ENCODE results near the gene PLA2G6. TPM values are rescaled to one million over a fixed set of nuclear protein-coding genes. Genes with fewer than 3 reads are reported as not detected.

Gene PLA2G6
- total RNA-seq, 1 donor from 2014 or later: 36.0 TPM

DNA sequence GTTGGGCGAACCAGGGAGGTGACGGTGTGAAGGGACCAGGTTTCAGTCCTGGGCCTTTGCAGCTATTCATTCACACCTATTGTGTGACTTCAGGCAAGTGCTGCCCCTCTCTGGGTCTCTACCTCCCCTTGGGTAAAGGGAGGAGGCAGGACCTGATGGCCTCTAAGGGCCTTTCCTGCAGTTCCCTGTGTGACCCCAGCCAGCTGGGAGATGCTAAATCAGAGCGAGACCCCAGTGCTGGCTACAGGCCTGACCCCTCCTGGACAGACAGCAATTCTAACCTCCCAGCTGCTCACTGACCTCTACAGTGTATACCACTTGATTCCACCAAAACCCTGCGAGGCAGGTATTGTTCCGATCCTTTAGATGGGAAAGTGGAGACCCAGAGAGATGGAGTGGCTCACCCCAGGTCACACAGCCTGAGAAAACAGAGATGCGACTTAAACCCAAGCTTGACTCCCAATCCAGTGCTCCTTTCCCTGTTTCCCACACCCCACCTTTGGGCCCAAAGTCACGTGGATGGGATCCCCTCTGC, 26.3 kb upstream of the PLA2G6 start:
- H3K27ac Mint-ChIP-seq: no peak overlapping the region
- H3K36me3 Mint-ChIP-seq (ENCODE audit: low read depth): no peaks in the 10 kb centered on the region
- H3K27me3 Mint-ChIP-seq (ENCODE audit: low read depth): no peaks in the 10 kb centered on the region
- DNase-seq (ENCODE audit: low spot score): no peak
- H3K4me1 Mint-ChIP-seq (ENCODE audit: low read depth): peaks cover 22% of the 10 kb centered on the region
- H3K9me3 Mint-ChIP-seq: no peaks in the 10 kb centered on the region
- H3K4me3 Mint-ChIP-seq (ENCODE audit: low read depth): no peak overlapping the region
- intact Hi-C loops (cut with micrococcal nuclease): no loop called here

DNA sequence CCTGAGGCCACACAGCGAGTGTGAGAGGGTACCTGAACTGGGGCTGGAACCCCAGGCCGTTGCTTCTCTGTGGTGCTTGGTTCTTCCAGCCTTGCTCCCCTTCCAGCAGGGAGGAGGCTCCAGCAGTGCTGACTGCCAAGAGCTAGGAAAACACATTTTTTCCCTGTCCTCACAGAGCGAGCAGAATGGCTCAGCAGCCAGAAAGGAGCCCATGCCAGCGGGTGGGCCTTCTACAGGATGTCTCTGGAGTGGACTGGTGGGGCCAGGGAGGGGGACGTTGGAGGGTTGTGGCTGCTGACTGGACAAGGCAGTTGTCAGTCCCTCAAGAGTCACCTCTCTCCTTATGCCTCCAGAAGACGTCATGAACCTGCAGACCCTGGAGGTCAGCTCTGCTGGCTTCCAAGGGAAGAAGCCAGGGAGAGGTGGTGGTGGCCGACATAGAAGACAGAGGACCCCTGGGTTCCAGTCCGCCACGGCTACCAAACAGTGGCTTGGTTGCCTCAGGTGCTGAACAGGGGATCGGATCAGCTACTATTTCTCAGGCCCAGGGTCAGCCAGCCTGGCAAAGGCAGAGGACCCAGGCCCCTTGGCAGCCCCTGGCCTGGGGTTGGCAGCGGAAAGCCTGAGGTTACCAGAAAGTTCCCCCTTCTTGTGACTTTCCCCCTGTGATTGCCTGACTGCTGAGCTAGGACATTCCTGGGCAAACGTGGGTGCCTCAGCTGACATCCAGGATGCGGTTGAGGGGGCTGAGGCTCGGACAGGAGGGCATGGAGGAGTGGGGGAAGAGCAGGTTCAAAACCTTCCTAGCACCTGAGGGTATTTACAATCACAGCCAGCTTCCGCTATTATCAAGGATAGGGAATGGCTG, 23.9 kb upstream of the PLA2G6 start:
- Mint-ChIP-seq H3K27ac (no peak overlapping the region), H3K4me1 (ENCODE audit: low read depth) (peaks cover 32% of the 10 kb centered on the region), H3K4me3 (ENCODE audit: low read depth) (no peak overlapping the region), H3K27me3 (ENCODE audit: low read depth) (no peaks in the 10 kb centered on the region), H3K36me3 (ENCODE audit: low read depth) (no peaks in the 10 kb centered on the region), H3K9me3 (no peaks in the 10 kb centered on the region)
- no peak for DNase-seq (ENCODE audit: low spot score)
- intact Hi-C loops (cut with micrococcal nuclease): no loop called here

DNA sequence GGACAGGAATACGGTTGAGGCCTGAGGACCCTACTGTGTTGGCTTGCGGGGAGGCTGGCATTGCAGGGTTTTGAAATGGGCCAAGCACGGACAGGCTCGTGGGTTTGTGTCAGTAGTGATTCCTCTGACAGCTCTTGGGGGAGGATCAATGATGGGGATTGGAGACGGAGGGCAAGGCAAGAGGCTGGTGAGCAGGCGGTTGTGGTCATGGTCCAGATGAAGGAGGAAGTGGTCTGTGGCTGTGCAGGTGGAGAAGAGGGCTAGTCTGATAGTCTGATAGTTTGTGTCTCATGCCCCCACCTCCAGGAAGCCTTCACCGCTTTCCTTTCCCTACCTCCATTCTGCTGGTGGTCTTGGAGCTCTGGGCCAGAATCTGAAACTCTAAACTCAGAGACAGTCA, 23.2 kb upstream of the PLA2G6 start:
- Mint-ChIP-seq H3K27me3 (ENCODE audit: low read depth) (no peaks in the 10 kb centered on the region), H3K4me1 (ENCODE audit: low read depth) (peaks cover 28% of the 10 kb centered on the region), H3K4me3 (ENCODE audit: low read depth) (peak overlapping the region; percentile 34), H3K36me3 (ENCODE audit: low read depth) (no peaks in the 10 kb centered on the region), H3K27ac (no peak overlapping the region), H3K9me3 (no peaks in the 10 kb centered on the region)
- intact Hi-C loops (cut with micrococcal nuclease): loop anchor here (5.0 kb wide), 1 partner anchor 113 kb away; the partner anchor contains the start of gene CSNK1E
- no peak for DNase-seq (ENCODE audit: low spot score)

DNA sequence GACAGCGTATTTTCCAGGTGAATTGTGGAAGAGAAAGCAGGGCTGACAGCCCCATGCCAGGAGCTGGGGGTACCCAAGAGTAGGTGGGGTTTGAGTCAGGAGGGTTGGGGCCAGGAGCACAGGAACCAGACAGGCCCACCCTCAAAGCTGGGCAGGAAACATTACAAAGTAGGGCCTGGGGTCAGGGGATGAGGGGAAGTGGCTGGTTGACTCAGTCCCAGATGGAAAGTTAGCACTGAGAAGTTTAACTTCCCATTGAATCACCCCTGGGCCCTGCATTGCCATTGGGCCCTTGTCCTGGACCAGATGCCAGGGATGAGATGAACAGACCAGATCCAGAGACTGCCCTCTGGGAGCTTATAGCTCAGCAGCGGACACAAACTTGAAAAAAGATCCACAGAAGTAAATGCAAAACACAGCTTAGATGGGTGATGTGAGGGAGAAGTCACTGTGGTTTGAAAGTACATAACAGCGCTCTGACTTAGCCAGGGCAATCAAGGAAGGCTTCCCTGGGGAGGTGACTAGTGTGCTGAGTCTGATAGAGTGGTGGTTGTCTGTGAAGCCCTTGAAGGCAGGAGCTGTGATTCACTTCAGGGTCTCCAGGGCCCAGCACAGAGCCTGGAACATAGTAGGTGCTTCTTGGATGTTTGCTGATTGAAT, 22.4 kb upstream of the PLA2G6 start:
- intact Hi-C loops (cut with micrococcal nuclease): loop anchor here (5.0 kb wide), 1 partner anchor 113 kb away; the partner anchor contains the start of gene CSNK1E
- H3K27me3 Mint-ChIP-seq (ENCODE audit: low read depth): no peaks in the 10 kb centered on the region
- no peaks in the 10 kb centered on the region for H3K9me3 Mint-ChIP-seq
- no peaks in the 10 kb centered on the region for H3K36me3 Mint-ChIP-seq (ENCODE audit: low read depth)
- peaks cover 30% of the 10 kb centered on the region for H3K4me1 Mint-ChIP-seq (ENCODE audit: low read depth)
- DNase-seq (ENCODE audit: low spot score): no peak
- H3K4me3 Mint-ChIP-seq (ENCODE audit: low read depth): peak overlapping the region; percentile 83
- peak overlapping the region; percentile 36 for H3K27ac Mint-ChIP-seq

DNA sequence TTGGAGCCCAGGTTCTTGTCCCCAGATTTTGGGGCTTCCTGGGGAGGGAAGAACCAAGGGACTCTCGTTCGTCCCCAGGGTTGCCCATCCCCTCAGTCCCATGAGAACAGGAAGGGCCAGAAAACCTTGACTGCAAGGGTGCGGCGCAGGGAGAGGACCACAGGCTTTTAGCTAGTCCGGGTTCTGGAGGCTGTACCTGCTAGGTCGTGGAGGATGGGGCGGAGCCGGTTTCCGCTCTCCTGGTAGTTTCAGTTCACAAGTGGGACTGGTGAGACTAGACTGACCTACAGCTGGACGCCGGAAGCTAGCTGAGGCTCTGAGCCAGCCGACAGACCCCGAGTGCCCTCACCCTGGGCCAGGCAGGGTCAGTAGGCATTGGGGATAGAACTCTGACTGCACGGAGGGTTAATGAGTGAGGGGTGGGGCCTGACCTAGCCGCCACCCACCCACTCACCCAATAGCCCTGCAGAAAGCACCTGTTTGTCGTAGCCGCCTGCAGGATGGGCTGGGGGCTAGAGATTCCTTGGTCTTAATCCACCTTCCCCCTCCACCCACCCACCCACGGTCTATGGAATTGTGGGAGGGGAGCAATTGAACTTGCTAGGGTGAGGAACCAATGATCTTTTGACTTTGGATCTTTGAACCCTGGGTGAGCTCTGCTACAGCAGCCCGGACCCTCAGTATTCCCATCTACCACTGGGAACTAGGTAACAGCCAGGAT, 21.6 kb upstream of the PLA2G6 start:
- H3K4me1 Mint-ChIP-seq (ENCODE audit: low read depth): peaks cover 26% of the 10 kb centered on the region
- H3K4me3 Mint-ChIP-seq (ENCODE audit: low read depth): peak overlapping the region; percentile 83
- no peaks in the 10 kb centered on the region for H3K9me3 Mint-ChIP-seq
- intact Hi-C loops (cut with micrococcal nuclease): loop anchor here (5.0 kb wide), 1 partner anchor 114 kb away; the partner anchor contains the start of gene CSNK1E
- H3K27ac Mint-ChIP-seq: peak overlapping the region; percentile 29
- peak; percentile 38 for DNase-seq (ENCODE audit: low spot score)
- H3K36me3 Mint-ChIP-seq (ENCODE audit: low read depth): no peaks in the 10 kb centered on the region
- H3K27me3 Mint-ChIP-seq (ENCODE audit: low read depth): no peaks in the 10 kb centered on the region

DNA sequence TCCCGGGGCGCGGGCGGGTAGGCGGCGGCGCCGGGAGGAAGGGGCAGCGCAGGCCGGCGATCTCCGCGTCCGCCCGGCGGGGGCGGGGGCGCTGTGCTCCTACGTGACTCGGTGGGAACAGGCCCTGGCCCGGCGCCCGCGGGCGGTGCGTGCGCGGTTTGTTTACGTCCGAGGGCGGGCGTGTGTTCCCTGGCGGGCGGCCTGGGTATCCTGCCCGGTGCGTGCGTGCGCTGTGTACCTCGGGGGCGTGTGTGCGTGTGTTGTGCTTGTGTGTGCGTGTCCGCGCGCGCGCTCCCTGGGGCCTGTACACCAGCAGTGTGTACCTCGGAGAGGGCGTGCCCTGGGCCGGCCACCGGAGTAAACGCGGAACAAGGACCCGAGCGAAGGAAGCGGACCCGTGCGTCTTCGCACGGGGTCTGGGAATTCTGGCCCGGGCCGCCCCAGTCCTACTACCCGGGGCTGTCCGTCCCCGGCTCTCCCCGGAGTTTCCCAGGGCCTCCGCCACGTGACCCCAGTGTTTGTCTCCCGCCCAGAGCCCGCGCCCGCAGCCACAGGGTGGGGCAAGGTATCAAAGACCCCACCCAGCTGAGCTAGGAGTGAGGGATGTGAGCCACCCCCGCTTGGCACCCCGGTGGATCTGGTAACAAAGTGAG, 20.9 kb upstream of the PLA2G6 start:
- Mint-ChIP-seq H3K4me3 (ENCODE audit: low read depth) (peak overlapping the region; percentile 83), H3K4me1 (ENCODE audit: low read depth) (peaks cover 26% of the 10 kb centered on the region), H3K27ac (peak overlapping the region; percentile 52), H3K36me3 (ENCODE audit: low read depth) (no peaks in the 10 kb centered on the region), H3K9me3 (no peaks in the 10 kb centered on the region), H3K27me3 (ENCODE audit: low read depth) (no peaks in the 10 kb centered on the region)
- intact Hi-C loops (cut with micrococcal nuclease): loop anchor here (5.0 kb wide), 1 partner anchor 115 kb away; the partner anchor contains the start of gene CSNK1E
- DNase-seq (ENCODE audit: low spot score): peak; percentile 61

DNA sequence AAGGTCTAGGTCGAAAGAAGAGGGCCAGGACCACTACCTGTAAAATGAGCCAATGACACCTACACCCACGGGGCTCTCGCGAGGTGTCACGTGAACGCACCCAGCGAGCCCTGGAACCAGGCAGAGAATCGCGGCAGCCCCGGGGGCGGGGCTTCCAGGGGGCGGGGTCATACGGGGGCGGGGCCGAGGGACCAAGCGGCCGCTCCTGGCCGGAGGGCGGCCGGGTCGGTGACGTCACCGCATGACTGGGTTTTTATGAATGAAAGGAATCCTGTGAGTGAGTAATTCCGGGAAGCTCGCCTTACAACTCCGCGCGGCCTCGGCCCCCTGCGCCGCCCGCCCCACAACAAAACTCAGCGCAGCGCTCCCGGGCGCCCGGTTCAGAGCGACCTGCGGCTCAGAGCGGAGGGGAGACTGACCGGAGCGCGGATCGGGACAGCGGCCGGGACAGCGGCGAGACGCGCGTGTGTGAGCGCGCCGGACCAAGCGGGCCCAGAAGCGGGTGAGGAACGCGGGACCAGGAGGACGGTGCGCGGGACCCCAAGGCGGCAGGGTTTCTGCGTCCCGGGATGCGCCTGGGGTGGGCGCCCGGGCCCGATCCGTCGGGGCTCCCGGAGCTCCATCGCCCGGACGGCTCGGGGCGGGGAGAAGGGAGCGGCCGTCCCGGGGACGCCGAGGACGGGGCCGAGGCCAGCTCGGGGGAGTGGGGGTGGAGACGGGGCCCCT, 20.2 kb upstream of the PLA2G6 start, which contains the start of gene MAFF:
Gene MAFF (plus strand): TSS at position 284 of the 726 bp plus-strand sequence. CDS start 11,860 bp downstream, outside the sequence.
- H3K36me3 Mint-ChIP-seq (ENCODE audit: low read depth): no peaks in the 10 kb centered on the region
- peak; percentile 81 for DNase-seq (ENCODE audit: low spot score)
- peak within 1 kb of the TSS; percentile 87 for H3K27ac Mint-ChIP-seq
- intact Hi-C loops (cut with micrococcal nuclease): loop anchor here (1.0 to 5.0 kb wide), 2 partner anchors 21 to 115 kb away; partner anchors contain the start of genes CSNK1E and PLA2G6
- H3K4me1 Mint-ChIP-seq (ENCODE audit: low read depth): peaks cover 26% of the 10 kb centered on the region
- no peaks in the 10 kb centered on the region for H3K27me3 Mint-ChIP-seq (ENCODE audit: low read depth)
- peak within 1 kb of the TSS; percentile 83 for H3K4me3 Mint-ChIP-seq (ENCODE audit: low read depth)
- no peaks in the 10 kb centered on the region for H3K9me3 Mint-ChIP-seq

DNA sequence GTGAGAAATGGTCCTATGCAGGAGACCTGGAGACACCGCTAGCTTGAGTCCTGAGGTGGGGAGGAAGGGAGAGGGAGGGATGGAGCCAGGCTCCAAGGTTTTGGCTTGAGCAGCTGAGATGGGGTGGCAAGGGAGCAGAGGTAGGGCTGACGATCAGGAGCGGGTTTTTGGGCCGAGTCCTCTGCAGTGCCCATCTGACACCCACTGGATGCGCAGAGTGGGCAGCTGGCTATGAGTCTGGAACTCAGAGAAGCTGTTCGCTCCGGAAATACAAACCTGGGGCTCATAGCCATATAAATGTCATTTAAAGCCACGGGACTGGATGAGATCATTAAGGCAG, 19.7 kb upstream of the PLA2G6 start:
- DNase-seq (ENCODE audit: low spot score): no peak
- H3K4me1 Mint-ChIP-seq (ENCODE audit: low read depth): peaks cover 26% of the 10 kb centered on the region
- intact Hi-C loops (cut with micrococcal nuclease): loop anchor here (1.0 to 5.0 kb wide), 2 partner anchors 20 to 116 kb away; partner anchors contain the start of genes CSNK1E and PLA2G6
- H3K36me3 Mint-ChIP-seq (ENCODE audit: low read depth): no peaks in the 10 kb centered on the region
- no peaks in the 10 kb centered on the region for H3K27me3 Mint-ChIP-seq (ENCODE audit: low read depth)
- peak overlapping the region; percentile 68 for H3K27ac Mint-ChIP-seq
- no peaks in the 10 kb centered on the region for H3K9me3 Mint-ChIP-seq
- peak overlapping the region; percentile 83 for H3K4me3 Mint-ChIP-seq (ENCODE audit: low read depth)

DNA sequence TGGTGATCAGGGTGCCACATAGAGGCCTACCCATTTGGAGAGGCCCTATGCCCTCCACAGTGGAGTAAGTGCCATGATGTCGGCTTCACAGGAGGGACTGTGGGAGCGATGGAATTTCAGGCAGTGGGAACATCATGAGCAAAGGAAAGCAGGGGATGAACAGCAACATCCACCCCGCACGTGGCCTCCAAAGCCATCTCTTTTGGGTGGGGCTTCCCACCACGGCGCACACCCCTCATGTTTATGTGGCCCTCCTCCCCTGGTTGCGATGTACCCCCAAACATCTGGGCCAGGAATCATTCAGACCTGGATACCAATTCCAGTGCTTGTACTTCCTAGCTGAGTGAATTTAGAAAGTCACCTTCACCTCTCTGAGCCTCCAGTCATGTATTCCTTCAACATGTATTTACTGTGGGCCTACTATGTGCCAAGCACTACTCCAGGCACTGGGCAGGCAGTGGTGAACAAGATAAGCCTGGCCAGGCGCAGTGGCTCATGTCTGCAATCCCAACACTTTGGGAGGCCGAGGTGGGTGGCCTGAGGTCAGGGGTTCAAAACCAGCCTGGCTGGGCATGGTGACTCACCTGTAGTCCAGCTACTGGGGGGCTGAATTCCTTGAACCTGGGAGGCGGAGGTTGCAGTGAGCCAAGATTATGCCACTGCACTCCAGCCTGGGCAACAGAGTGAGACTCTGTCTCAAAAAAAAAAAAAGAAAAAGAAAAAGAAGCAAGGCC, 18.4 kb upstream of the PLA2G6 start:
- no peak for DNase-seq (ENCODE audit: low spot score)
- Mint-ChIP-seq H3K4me1 (ENCODE audit: low read depth) (peaks cover 26% of the 10 kb centered on the region), H3K9me3 (no peaks in the 10 kb centered on the region), H3K4me3 (ENCODE audit: low read depth) (no peak overlapping the region), H3K36me3 (ENCODE audit: low read depth) (no peaks in the 10 kb centered on the region), H3K27ac (no peak overlapping the region), H3K27me3 (ENCODE audit: low read depth) (no peaks in the 10 kb centered on the region)
- intact Hi-C loops (cut with micrococcal nuclease): loop anchor here (5.0 kb wide), 1 partner anchor 117 kb away; the partner anchor contains the start of gene CSNK1E

DNA sequence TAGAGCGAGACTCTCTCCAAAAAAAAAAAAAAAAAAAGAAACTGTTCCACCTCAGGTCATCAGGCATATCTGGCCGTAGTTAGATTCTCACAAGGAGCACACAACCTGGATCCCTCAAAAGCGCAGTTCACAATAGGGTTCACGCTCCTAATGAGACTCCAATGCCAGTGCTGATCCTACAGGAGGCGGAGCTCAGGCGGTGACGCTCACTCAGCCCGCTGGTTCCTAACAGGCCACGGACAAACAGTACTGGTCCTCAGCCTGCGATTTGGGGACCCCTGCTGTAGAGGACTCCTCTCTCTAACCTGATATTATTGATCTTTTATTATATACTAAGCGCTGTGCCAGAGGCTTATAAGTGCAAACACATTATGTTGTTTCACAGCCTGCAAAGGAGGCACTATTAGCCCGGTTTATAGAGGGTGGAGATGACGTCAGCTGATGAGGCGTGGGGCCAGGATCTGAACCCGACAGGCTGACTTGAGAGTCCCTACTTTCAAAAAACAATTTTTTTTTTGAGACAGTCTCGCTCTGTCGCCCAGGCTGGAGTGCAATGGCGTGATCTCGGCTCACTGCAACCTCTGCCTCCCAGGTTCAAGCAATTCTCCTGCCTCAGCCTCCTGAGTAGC, 15.3 kb upstream of the PLA2G6 start:
- no peaks in the 10 kb centered on the region for H3K36me3 Mint-ChIP-seq (ENCODE audit: low read depth)
- intact Hi-C loops (cut with micrococcal nuclease): no loop called here

DNA sequence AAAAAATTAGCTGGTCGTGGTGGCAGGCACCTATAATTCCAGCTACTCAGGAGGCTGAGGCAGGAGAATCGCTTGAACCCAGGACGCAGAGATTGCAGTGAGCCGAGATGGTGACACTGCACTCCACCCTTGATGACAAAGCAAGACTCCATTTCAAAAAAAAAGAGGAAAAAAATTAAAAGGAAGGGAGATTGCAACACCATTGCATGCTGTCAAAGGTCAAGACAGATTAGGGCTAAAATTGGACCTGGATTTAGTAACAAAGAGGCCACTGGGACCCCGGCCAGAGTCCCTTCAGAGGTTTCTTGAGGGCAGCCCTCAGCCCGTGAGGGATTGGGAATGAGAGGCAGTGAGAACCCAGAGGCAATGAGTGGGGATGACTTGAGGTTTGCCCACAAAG, 11.9 kb upstream of the PLA2G6 start:
- H3K9me3 Mint-ChIP-seq: no peaks in the 10 kb centered on the region
- H3K27ac Mint-ChIP-seq: no peak overlapping the region
- no peak overlapping the region for H3K4me3 Mint-ChIP-seq (ENCODE audit: low read depth)
- no peak for DNase-seq (ENCODE audit: low spot score)
- H3K36me3 Mint-ChIP-seq (ENCODE audit: low read depth): no peaks in the 10 kb centered on the region
- intact Hi-C loops (cut with micrococcal nuclease): no loop called here
- peaks cover 5% of the 10 kb centered on the region for H3K4me1 Mint-ChIP-seq (ENCODE audit: low read depth)
- peaks cover 4% of the 10 kb centered on the region for H3K27me3 Mint-ChIP-seq (ENCODE audit: low read depth)

More for the DNA sequence above, 15.3 kb upstream of the PLA2G6 start:
- Mint-ChIP-seq H3K4me1 (ENCODE audit: low read depth) (peaks cover 16% of the 10 kb centered on the region), H3K9me3 (no peaks in the 10 kb centered on the region), H3K4me3 (ENCODE audit: low read depth) (no peak overlapping the region), H3K27ac (no peak overlapping the region), H3K27me3 (ENCODE audit: low read depth) (peaks cover 4% of the 10 kb centered on the region)
- no peak for DNase-seq (ENCODE audit: low spot score)
